DMS 273 (cell line): ENCODE results near the gene CCDC57.

Experiments used
- DNase-seq: peaks from one replicate; lab custom pipeline; 2025; ENCODE audit not compliant: unreplicated experiment; lab: John Stamatoyannopoulos, UW

Gene CCDC57

DNA sequence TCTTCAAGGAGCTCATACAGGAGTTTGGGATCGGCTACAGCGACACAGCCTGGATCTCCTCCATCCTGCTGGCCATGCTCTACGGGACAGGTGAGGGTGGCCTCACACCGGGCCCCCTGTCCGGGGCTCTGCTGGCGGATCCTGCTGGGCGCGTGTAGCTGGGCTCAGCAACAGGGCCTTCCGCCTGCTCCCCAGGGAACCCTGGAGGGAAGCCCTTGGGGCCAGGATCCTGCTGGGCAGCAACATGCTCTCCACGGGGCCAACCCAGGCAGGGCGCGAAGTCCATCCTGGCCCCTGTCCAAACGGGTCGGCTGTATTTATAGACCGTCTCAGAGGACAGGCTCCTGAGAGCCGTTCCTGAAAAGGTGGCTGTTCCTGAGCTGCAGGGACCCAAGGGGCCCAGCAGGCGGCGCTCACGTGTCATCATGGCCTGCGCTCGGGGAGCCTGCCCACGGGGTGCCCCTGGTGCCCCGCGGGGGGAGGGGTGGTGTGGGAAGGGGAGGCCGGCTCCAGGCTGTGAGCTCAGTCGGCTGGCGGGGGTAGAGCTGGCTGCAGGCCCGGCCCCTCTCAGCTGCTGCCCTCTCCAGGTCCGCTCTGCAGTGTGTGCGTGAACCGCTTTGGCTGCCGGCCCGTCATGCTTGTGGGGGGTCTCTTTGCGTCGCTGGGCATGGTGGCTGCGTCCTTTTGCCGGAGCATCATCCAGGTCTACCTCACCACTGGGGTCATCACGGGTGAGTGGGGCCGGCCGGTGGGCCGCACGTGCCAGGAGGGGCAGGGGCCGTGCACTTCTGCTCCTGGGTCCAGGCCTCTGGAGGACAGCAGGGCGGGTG lies 23.7 kb upstream of the CCDC57 start:
- DNase-seq, result peak; percentile 85

DNA sequence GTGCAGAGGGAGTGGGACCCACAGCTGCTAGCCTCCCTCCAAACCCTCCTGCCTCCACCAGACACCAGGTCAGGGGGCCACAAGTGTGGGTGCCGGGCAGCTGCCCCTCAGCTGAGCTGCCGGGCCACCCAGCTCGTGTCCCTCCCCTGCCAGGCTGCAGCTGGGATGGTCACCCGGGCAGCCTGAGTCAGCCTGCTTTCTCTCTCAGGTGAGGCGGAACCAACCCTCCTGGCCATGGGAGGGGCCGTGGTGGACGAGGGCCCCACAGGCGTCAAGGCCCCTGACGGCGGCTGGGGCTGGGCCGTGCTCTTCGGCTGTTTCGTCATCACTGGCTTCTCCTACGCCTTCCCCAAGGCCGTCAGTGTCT lies 23.1 kb upstream of the CCDC57 start:
- no peak for DNase-seq

DNA sequence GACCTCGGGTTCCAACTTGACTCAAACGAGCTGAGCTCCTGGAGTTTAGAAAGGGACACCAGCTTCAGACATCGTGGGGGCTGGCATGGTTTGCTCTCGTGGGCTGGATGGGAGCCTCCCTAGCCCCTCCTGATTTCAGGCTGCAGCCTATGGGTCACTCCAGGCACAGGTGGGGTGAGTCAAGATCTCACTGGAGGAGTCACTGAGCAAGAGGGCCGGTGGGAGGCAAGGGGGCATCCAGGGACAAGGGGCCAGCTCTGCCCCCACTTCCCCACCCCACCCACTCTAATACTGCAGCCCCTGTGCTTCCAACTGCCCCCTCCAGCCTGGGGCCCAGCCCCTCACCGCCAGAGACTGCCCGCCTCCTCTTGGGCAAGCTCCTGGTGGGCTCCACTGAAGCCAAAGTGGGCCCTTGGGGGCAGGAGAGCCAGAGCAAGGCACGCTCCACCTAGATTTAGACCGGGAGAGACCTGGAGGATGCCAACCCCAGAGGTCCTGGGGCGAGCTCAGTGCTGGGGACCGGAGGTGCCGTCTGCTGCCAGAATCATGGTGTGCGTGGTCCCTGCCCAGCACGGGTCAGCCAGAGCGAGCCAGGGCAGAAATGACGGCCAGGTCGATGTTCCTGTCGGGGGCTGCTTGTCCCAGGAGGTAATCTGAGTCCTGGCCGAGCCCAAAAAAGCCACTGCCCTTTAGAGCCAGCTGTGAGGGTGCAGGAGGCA lies 22.6 kb upstream of the CCDC57 start:
- no peak for DNase-seq

- no peak for DNase-seq
Measured at GRCh38 chr17:82234211-82235055, 21.8 kb upstream of the CCDC57 start.

GRCh38 chr17:82232876-82233785 lies 20.5 kb upstream of the CCDC57 start:
- no peak for DNase-seq

GRCh38 chr17:82232322-82232820 lies 19.7 kb upstream of the CCDC57 start:
- DNase-seq, result no peak

- peak; percentile 39 for DNase-seq
Measured at GRCh38 chr17:82231562-82232321, 19.1 kb upstream of the CCDC57 start.

DNA sequence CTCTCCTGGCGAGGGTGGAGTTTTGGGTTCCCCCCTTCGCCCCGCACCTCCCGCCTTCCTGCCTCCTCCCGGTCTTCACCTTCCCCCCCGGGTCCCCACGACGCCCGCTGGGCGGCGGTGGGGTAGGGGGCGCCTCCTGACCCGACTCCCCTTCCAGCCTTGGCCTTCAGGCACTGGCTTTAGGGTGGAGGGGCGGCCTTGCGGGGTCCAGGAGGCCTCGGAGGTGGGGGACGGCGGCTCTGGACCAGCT lies 18.6 kb upstream of the CCDC57 start:
- no peak for DNase-seq

DNA sequence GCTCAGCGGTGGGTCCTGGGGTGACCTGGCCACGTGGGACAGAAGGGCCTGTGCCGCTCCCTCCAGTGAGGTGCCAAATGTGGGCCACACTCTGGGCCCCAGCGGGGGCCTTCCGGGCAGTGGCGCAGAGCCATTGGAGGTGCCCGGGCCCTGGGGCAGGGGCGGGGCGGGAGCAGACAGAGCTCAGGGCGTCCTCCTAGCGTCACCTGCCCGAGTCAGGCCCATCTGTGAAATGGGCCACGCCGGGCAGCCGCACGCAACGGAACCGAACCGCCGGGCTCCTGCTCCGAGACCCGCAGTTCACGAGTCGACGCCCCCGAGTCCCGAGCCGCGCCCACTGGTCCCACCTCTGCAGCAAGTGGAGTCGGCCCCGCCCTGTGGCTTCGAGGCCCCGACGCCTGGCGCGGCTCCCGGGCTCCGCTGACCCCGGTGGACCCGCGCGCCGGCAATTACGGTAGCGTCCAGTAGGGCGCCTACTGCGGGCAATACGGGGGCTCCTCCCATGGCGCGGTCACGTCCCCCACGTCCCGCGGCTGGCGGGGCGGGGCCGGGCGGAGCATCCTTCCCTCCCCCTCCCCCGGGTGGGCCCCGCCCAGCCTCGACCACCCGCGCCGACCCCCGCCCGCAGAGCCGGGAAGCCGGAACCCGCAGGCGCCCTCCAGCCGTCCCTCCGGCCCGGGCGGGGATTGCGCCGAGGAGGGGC lies 18.1 kb upstream of the CCDC57 start:
- peak; percentile 49 for DNase-seq

GRCh38 chr17:82229698-82230608 lies 17.3 kb upstream of the CCDC57 start:
- DNase-seq, result no peak

DNA sequence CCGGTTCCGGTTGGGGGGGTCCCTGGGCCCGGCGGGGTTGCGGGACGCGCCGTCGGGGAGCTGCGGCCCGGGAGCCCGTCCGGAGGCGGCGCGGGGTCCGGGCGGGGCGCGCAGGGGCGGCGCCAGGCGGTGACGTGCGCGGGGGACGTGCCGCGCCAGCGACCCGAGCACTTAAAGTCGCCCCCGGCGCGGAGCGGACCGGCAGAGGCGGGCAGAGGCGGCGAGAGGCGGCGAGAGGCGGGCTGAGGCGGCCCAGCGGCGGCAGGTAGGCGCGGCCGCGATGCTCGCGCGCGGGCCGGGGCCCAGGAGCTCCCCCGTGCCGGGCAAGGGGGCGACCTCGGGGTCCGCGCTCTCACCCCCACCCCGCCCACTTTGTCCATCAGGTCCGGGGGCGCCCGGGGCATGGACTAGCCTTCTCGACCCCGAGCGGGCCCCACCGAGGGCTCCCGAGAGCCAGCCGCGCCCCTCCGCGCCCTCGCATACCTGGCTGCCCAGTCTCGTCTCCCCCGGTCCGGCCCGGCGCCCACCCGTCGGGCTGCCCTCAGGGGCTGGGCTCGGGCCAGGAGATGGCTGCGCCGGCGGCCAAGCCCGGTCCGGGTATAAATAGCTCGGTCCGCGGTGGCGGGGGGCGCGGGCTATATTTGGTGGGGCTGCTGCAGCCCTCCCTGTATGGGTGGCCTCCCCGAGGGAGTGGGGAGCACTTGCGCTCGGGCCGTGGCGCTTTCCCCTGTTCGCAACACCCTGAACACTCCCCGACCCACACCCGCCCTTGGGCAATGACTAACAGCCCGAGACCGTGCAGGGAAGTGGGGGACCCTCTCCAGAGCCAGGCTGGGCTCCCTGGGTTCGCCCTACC lies 16.4 kb upstream of the CCDC57 start, which contains the start of gene SLC16A3:
Gene SLC16A3 (plus strand): TSS at position 201 of the 856 bp plus-strand sequence. CDS start 6,967 bp downstream, outside the sequence.
- DNase-seq, result peak; percentile 78

DNA sequence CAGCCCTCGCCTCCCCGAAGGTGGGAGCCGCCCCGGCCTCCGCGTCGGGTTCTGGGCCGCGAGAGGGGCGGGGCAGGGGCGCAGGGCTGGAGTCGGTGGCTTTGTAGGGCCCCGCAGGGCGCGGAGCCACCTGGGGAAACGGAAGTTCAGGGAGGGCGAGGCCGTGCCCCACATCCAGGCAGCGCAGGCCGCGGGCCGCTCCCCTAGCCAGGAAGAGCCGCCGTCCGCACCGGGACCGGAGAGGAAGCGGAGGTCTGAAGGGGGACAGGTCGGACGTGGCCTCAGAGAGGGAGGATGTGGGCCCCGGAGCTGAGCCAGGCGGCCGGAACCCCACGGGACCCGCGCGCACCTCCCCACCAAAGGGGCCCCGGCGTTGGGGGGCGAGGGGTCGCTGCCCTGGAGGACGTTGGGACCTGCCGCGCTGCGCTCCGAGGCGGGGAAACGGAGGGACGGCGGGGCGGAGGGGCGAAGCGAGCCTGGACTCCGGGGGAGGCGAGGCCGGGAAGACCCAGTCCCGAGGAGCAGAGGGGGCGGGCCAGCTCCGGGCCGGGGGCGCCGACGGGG lies 15.7 kb upstream of the CCDC57 start:
- no peak for DNase-seq

DNA sequence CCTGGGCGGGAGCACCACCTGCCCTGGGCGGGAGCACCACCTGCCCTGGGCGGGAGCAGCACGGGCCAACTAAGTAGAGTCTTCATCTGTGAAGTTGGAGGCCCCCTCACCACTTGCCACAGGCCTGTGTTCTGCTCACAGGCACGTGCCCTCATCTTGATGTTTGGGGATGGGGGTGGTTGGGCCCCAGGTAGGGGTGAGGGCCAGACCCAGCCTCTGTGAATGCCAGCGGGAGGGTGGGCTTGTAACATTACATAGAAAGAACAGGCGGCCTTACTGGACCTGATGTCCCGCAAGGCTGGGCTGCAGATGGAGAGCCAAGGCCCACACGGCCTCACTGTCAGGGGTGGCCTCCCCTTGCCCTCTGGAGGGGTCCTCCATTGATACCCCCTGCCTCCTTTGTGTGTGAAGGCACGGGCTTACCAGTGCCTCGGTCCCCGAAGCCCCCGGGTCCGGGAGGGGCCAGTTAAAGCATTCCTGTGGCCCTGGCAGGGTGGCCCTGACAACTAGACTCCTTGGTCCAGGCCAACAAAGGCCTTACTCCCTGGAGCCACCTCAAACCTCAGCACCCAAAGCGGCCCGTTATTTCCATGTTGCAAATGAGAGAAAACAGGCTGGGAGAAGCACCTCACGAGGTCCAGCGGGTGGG lies 15.1 kb upstream of the CCDC57 start:
- DNase-seq, result no peak

DNA sequence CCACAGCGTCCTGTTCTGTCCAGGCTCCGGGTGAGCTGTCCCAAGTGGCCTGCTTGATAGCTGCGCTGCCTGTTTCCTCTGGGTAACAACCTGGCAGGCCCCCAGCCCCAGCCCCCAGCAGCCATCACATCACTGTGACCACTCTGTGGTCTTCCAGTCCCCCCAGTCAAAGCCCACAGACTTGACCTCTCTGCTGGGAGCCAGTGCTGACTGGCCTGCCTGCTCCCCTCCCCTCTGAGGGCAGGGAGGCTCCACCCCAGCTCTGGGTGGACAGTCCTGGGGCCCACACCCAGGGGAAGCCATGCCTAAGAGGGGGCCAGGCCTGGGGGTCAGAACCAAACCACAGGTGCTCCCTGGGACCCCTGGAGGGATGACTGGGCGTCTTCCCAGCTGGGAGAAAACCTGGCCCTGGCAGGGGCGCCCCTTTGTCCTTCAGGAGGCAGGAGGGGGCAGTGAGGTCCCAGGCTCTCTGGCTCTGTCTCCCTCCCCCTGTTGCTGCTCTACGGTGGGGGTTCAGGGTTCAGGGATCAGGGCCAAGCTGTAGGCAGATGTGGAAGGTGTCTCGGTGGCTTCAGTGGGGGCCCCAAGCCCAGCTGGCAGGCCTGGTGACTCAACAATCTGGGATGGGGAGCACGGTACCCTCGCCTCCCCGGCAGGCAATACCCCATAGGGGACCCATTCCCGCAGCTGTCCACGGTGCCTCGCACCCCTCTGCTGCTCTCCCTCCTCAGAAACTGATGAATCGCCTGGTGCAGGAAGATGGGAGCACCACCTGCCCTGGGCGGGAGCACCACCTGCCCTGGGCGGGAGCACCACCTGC lies 14.4 kb upstream of the CCDC57 start:
- DNase-seq, result no peak

GRCh38 chr17:82226146-82226808 lies 13.6 kb upstream of the CCDC57 start:
- DNase-seq, result no peak
